H9 (cell line): Measurements from ENCODE around the gene CFAP100. TPM values are rescaled to one million over a fixed set of nuclear protein-coding genes. Genes with fewer than 3 reads are reported as not detected.

Experiments used
- DNase-seq: peaks from one replicate; pipeline ENCODE4 v3.0.0-alpha.2; 2017
- H2AFZ ChIP-seq: one replicate; pipeline ENCODE4 v1.6.1; 2013; ENCODE audit warnings: mild to moderate bottlenecking, low read length, control low read depth, moderate library complexity
- H2AK5ac ChIP-seq: 2 replicates; pipeline ENCODE4 v1.6.1; 2013; ENCODE audit warnings: low read length, control low read depth, mixed read lengths; ENCODE audit not compliant: insufficient read length
- H2BK120ac ChIP-seq: one replicate; pipeline ENCODE4 v1.6.1; 2013; ENCODE audit warnings: low read depth, mild to moderate bottlenecking, low read length, control low read depth, inconsistent platforms; ENCODE audit not compliant: poor library complexity, severe bottlenecking
- H2BK12ac ChIP-seq: 2 replicates; pipeline ENCODE4 v1.6.1; 2013; ENCODE audit warnings: low read length, control low read depth, mixed read lengths, low read depth; ENCODE audit not compliant: insufficient read length
- H2BK15ac ChIP-seq: 2 replicates; pipeline ENCODE4 v1.6.1; 2013; ENCODE audit warnings: low read depth, low read length, control low read depth
- H2BK20ac ChIP-seq: one replicate; pipeline ENCODE4 v1.6.1; 2013; ENCODE audit warnings: low read depth, mild to moderate bottlenecking, low read length, control low read depth, inconsistent platforms; ENCODE audit not compliant: poor library complexity, severe bottlenecking
- H2BK5ac ChIP-seq: 2 replicates; pipeline ENCODE4 v1.6.1; 2013; ENCODE audit warnings: low read length, control low read depth, mixed read lengths; ENCODE audit not compliant: insufficient read length
- H3K14ac ChIP-seq: 2 replicates; pipeline ENCODE4 v1.6.1; 2013; ENCODE audit warnings: low read length, control low read depth; ENCODE audit not compliant: insufficient read depth
- H3K18ac ChIP-seq: 2 replicates; pipeline ENCODE4 v1.6.1; 2013; ENCODE audit warnings: low read depth, mild to moderate bottlenecking, mixed read lengths, low read length, control low read depth; ENCODE audit not compliant: insufficient read length
- H3K23ac ChIP-seq: 2 replicates; pipeline ENCODE4 v1.6.1; 2013; ENCODE audit warnings: low read length, control low read depth, mixed read lengths, low read depth; ENCODE audit not compliant: insufficient read length
- H3K23me2 ChIP-seq: 2 replicates; pipeline ENCODE4 v1.6.1; 2013; ENCODE audit warnings: low read depth, mild to moderate bottlenecking, mixed read lengths, low read length, control low read depth; ENCODE audit not compliant: insufficient read length, poor library complexity, severe bottlenecking
- H3K27ac ChIP-seq: 2 replicates; pipeline ENCODE4 v1.5.1; 2013; ENCODE audit warnings: low read length, control low read depth, mixed read lengths, low read depth; ENCODE audit not compliant: insufficient read length
- H3K27me3 ChIP-seq: 2 replicates; pipeline ENCODE4 v1.6.1; 2013; ENCODE audit warnings: low read length, control low read depth, inconsistent platforms; ENCODE audit not compliant: insufficient read depth
- H3K4ac ChIP-seq: 2 replicates; pipeline ENCODE4 v1.6.1; 2013; ENCODE audit warnings: low read depth, mild to moderate bottlenecking, control low read depth, inconsistent platforms, low read length, moderate library complexity
- H3K4me1 ChIP-seq: 2 replicates; pipeline ENCODE4 v1.6.1; 2013; ENCODE audit warnings: low read length, control low read depth, inconsistent platforms; ENCODE audit not compliant: insufficient read depth
- H3K4me2 ChIP-seq: 2 replicates; pipeline ENCODE4 v1.6.1; 2013; ENCODE audit warnings: low read length, control low read depth, mixed read lengths; ENCODE audit not compliant: insufficient read length, insufficient read depth
- H3K56ac ChIP-seq: 2 replicates; pipeline ENCODE4 v1.6.1; 2013; ENCODE audit warnings: low read depth, mild to moderate bottlenecking, mixed read lengths, low read length, control low read depth; ENCODE audit not compliant: insufficient read length
- H3K79me1 ChIP-seq: 2 replicates; pipeline ENCODE4 v1.6.1; 2013; ENCODE audit warnings: low read depth, mild to moderate bottlenecking, moderate library complexity, low read length, control low read depth, inconsistent platforms; ENCODE audit not compliant: insufficient read depth, poor library complexity, severe bottlenecking
- H3K79me2 ChIP-seq: 2 replicates; pipeline ENCODE4 v1.6.1; 2013; ENCODE audit warnings: low read length, control low read depth, inconsistent platforms; ENCODE audit not compliant: insufficient read depth
- H3K9ac ChIP-seq: 2 replicates; pipeline ENCODE4 v1.6.1; 2013; ENCODE audit warnings: low read length, control low read depth, mixed read lengths; ENCODE audit not compliant: insufficient read length; ENCODE audit errors: extremely low read depth
- H3K9me3 ChIP-seq: one replicate; pipeline ENCODE4 v1.6.1; 2013; ENCODE audit warnings: low read depth, low read length, inconsistent platforms; ENCODE audit not compliant: control insufficient read depth
- H3T11ph ChIP-seq: one replicate; pipeline ENCODE4 v1.6.1; 2013; ENCODE audit warnings: mild to moderate bottlenecking, low read length, control low read depth, inconsistent platforms
- H4K20me1 ChIP-seq: one replicate; pipeline ENCODE4 v1.6.1; 2013; ENCODE audit not compliant: control insufficient read depth, insufficient read length, insufficient read depth
- H4K5ac ChIP-seq: 2 replicates; pipeline ENCODE4 v1.6.1; 2013; ENCODE audit warnings: low read depth, mild to moderate bottlenecking, mixed read lengths, low read length, control low read depth; ENCODE audit not compliant: insufficient read length
- H4K8ac ChIP-seq: replicated peaks from 2 replicates; pipeline ENCODE4 v1.6.1; 2013; ENCODE audit warnings: low read length, control low read depth, mixed read lengths, low read depth; ENCODE audit not compliant: insufficient read length
- H4K91ac ChIP-seq: 2 replicates; pipeline ENCODE4 v1.6.1; 2013; ENCODE audit warnings: low read depth, mild to moderate bottlenecking, moderate library complexity, mixed read lengths, low read length, control low read depth; ENCODE audit not compliant: insufficient read length
- H3K27ac Mint-ChIP-seq, 3 experiments: 2 replicates in 2 of 3; 3 replicates in 1 of 3; pipeline ENCODE4 v1.8.0; 2020 to 2021; ENCODE audit warnings: mixed read lengths in 3 of 3, mild to moderate bottlenecking in 1 of 3, moderate library complexity in 1 of 3
- H3K27me3 Mint-ChIP-seq: 2 replicates; pipeline ENCODE4 v1.8.0; 2021; ENCODE audit warnings: low read depth, mild to moderate bottlenecking, moderate library complexity, mixed read lengths
- H3K36me3 Mint-ChIP-seq, 3 experiments: 2 replicates in 2 of 3; 3 replicates in 1 of 3; pipeline ENCODE4 v1.8.0; 2020 to 2021; ENCODE audit warnings: low read depth in 3 of 3, mixed read lengths in 3 of 3; ENCODE audit not compliant: insufficient read depth in 1 of 3
- H3K4me1 Mint-ChIP-seq, 2 experiments: 2 replicates each; pipeline ENCODE4 v1.8.0; 2020; ENCODE audit warnings: mixed read lengths in 2 of 2
- H3K4me3 Mint-ChIP-seq, 2 experiments: 2 replicates in 1 of 2; 3 replicates in 1 of 2; pipeline ENCODE4 v1.8.0; 2020 to 2021; ENCODE audit warnings: mild to moderate bottlenecking in 2 of 2, mixed read lengths in 2 of 2, moderate library complexity in 1 of 2
- H3K9me3 Mint-ChIP-seq, 2 experiments: 2 replicates in 1 of 2; 3 replicates in 1 of 2; pipeline ENCODE4 v1.8.0; 2020; ENCODE audit warnings: mild to moderate bottlenecking in 2 of 2, mixed read lengths in 2 of 2, moderate library complexity in 1 of 2
- CTCF ChIP-seq: fragments of 200-600 bp; sonication (generic); conservative IDR thresholded peaks from 3 replicates; pipeline ENCODE4 v1.8.0; 2021; ENCODE audit warnings: antibody characterized with exemption, mild to moderate bottlenecking
- WGBS: extraction: QIAGEN DNeasy Blood & Tissue Kit; methylation state at CpG from one replicate; pipeline ENCODE4 v1.1.7; 2013; ENCODE audit warnings: missing lambda C conversion rate, low lambda C conversion rate, mixed read lengths; ENCODE audit not compliant: insufficient read length; ENCODE audit errors: extremely low coverage; 5-methylcytosine and 5-hydroxymethylcytosine counted together
- total RNA-seq: library from RNA; stranded (reverse); gene quantifications from 2 replicates; pipeline ENCODE4 v1.2.1, GENCODE V29; 2021

The CFAP100 gene
- total RNA-seq, 1 experiment from 2014 or later, result 0.44 TPM

- Histone ChIP-seq H3K9me3 (no peaks in the 10 kb centered on the region), H3K18ac (no peak overlapping the region), H3K4ac (no peak overlapping the region), H2BK15ac (no peak overlapping the region), H2BK12ac (no peak overlapping the region), H3K56ac (no peak overlapping the region), H3K79me1 (no peaks in the 10 kb centered on the region), H3K23me2 (no peaks in the 10 kb centered on the region), H3K27me3 (no peaks in the 10 kb centered on the region), H3K23ac (no peak overlapping the region), H2BK20ac (no peak overlapping the region), H3K14ac (no peak overlapping the region), H2AFZ (no peak overlapping the region), H3K4me2 (no peak overlapping the region), H4K5ac (no peak overlapping the region), H2BK5ac (no peak overlapping the region), H3K4me1 (peaks cover 8% of the 10 kb centered on the region; the same call in 1 of the 2 replicates), H4K20me1 (no peaks in the 10 kb centered on the region), H3K9ac (no peak overlapping the region), H4K8ac (no peak overlapping the region), H4K91ac (no peak overlapping the region), H2BK120ac (no peak overlapping the region), H3K79me2 (no peaks in the 10 kb centered on the region), H2AK5ac (no peak overlapping the region), H3T11ph (no peak overlapping the region), H3K27ac (no peak overlapping the region)
- TF ChIP-seq CTCF, result no peak
- Mint-ChIP-seq H3K27ac (peak overlapping the region in 2 of 3 experiments; percentile 56 to 76; a peak in 4 of 7 replicates), H3K36me3 (no peaks in the 10 kb centered on the region), H3K4me1 (peaks cover 29 to 36% of the 10 kb centered on the region in 2 experiments), H3K9me3 (no peaks in the 10 kb centered on the region; a peak in 2 of 5 replicates), H3K27me3 (peaks cover 8% of the 10 kb centered on the region), H3K4me3 (peak overlapping the region in 1 of 2 experiments; percentile 35; a peak in 1 of 5 replicates)
- no CpG with 5 or more reads among the region's 3 CpGs for WGBS
- no peak for DNase-seq
Measured at GRCh38 chr3:126484662-126485061, 90.0 kb downstream of the CFAP100 start.
